ENCODE data around the gene NCOA4.

DNA sequence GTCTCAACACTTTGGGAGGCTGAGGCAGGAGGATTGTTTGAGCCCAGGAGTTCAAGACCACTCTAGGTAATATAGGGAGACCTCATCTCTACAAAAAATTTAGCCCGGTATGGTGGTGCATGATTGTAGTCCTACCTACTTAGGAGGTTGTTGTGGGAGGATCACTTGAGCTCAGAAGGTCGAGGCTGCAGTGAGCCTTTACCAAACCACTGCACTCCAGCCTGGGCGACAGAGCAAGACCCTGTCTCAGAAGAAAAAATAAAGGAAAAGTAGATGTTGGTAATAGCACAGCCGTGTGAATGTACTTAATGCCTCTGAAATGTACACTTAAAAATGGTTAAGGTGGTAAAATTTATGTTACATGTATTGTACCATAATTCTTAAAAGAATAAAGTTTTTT is 32.9 kb downstream of the NCOA4 start:
- no peak for TF ChIP-seq POLR2A (IDR thresholded peaks at IDR 0.05; ENCODE audit: low read depth, low read length)
- TF ChIP-seq, protein P1, sequence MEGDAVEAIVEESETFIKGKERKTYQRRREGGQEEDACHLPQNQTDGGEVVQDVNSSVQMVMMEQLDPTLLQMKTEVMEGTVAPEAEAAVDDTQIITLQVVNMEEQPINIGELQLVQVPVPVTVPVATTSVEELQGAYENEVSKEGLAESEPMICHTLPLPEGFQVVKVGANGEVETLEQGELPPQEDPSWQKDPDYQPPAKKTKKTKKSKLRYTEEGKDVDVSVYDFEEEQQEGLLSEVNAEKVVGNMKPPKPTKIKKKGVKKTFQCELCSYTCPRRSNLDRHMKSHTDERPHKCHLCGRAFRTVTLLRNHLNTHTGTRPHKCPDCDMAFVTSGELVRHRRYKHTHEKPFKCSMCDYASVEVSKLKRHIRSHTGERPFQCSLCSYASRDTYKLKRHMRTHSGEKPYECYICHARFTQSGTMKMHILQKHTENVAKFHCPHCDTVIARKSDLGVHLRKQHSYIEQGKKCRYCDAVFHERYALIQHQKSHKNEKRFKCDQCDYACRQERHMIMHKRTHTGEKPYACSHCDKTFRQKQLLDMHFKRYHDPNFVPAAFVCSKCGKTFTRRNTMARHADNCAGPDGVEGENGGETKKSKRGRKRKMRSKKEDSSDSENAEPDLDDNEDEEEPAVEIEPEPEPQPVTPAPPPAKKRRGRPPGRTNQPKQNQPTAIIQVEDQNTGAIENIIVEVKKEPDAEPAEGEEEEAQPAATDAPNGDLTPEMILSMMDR (conservative IDR thresholded peaks at IDR 0.05; ENCODE audit: low read depth, low read length): no peak

Data from IMR-90 (cell line).